Activated CD8-positive, alpha-beta memory T cell treated with anti-CD3 and anti-CD28 coated beads for 24 hours (primary cell): ENCODE results near the gene CCDC74B.
"Not testable (repeated sequence)": the region's sequence is repeated elsewhere in the genome, so short reads cannot be mapped to it uniquely, and the experiment has no call there.

Experiments
- DNase-seq: peaks from one replicate; pipeline ENCODE4 v3.0.0-alpha.2; 2020

Gene CCDC74B

GRCh38 chr2:130145006-130145414 is at the start of gene CCDC74B:
CCDC74B (minus strand) TSS chr2:130145112; CDS start chr2:130144996, 116 bp downstream.
- DNase-seq, result peak; percentile 76

GRCh38 chr2:130193824-130194223 is 48.9 kb upstream of the CCDC74B start:
- peak; percentile 47 for DNase-seq

GRCh38 chr2:130192451-130192850 is 47.5 kb upstream of the CCDC74B start:
- peak; percentile 33 for DNase-seq

GRCh38 chr2:130191319-130191718 is 46.4 kb upstream of the CCDC74B start:
- DNase-seq, result not testable (repeated sequence)

GRCh38 chr2:130190237-130190636 is 45.3 kb upstream of the CCDC74B start:
- DNase-seq, result no peak

- not testable (repeated sequence) for DNase-seq
Observed at GRCh38 chr2:130188958-130189357, 44.0 kb upstream of the CCDC74B start.

GRCh38 chr2:130187859-130188792 is 43.2 kb upstream of the CCDC74B start:
- not testable (repeated sequence) for DNase-seq

- no peak for DNase-seq
Observed at GRCh38 chr2:130187268-130187667, 42.4 kb upstream of the CCDC74B start.

- no peak for DNase-seq
Observed at GRCh38 chr2:130186391-130186790, 41.5 kb upstream of the CCDC74B start.

- no peak for DNase-seq
Observed at GRCh38 chr2:130185896-130186295, 41.0 kb upstream of the CCDC74B start.

GRCh38 chr2:130185436-130185835 is 40.5 kb upstream of the CCDC74B start:
- DNase-seq, result no peak

GRCh38 chr2:130183512-130184373 is 38.8 kb upstream of the CCDC74B start:
- no peak for DNase-seq

- peak; percentile 67 for DNase-seq
Observed at GRCh38 chr2:130182826-130183511, 38.1 kb upstream of the CCDC74B start.

GRCh38 chr2:130181880-130182682 is 37.2 kb upstream of the CCDC74B start, which contains the start of gene MZT2B:
MZT2B (plus strand) TSS chr2:130182262; CDS start chr2:130182283, 21 bp downstream.
- DNase-seq, result peak; percentile 96

- peak; percentile 99 for DNase-seq
Observed at GRCh38 chr2:130181325-130181879, 36.5 kb upstream of the CCDC74B start, which contains the start of gene SMPD4. SMPD4 (minus strand) TSS chr2:130181602; CDS start chr2:130176592, 5,010 bp downstream.

GRCh38 chr2:130180404-130181324 is 35.8 kb upstream of the CCDC74B start:
- DNase-seq, result not testable (repeated sequence)

GRCh38 chr2:130174866-130175265 is 30.0 kb upstream of the CCDC74B start:
- DNase-seq, result not testable (repeated sequence)

GRCh38 chr2:130169896-130170295 is 25.0 kb upstream of the CCDC74B start:
- no peak for DNase-seq

GRCh38 chr2:130169163-130169562 is 24.3 kb upstream of the CCDC74B start:
- DNase-seq, result not testable (repeated sequence)

- not testable (repeated sequence) for DNase-seq
Observed at GRCh38 chr2:130166611-130167010, 21.7 kb upstream of the CCDC74B start.
